ENCODE measurements around the gene STARD10.

Gene STARD10

GRCh38 chr11:72789493-72790131 lies 4.2 kb downstream of the STARD10 start:
- Histone ChIP-seq H3K9me3 (ENCODE audit: insufficient read depth, low read length) (no peaks in the 10 kb centered on the region), H4K20me1 (ENCODE audit: insufficient read depth, low read length) (no peaks in the 10 kb centered on the region), H3K4me2 (ENCODE audit: low read length) (no peak overlapping the region), H3K4me1 (ENCODE audit: low read length) (peaks cover 28% of the 10 kb centered on the region), H3K4me3 (ENCODE audit: low read length) (no peak overlapping the region), H3K27me3 (ENCODE audit: low read depth, low read length) (no peaks in the 10 kb centered on the region), H3K9ac (ENCODE audit: low read length) (no peak overlapping the region), H3K27ac (ENCODE audit: low read length) (no peak overlapping the region), H2AFZ (ENCODE audit: low read depth, low read length) (no peak overlapping the region), H3K79me2 (ENCODE audit: low read length) (no peaks in the 10 kb centered on the region), H3K36me3 (replicated peaks; ENCODE audit: low read depth, low read length) (no peaks in the 10 kb centered on the region)
- no peak for TF ChIP-seq EZH2phosphoT487 (IDR thresholded peaks at IDR 0.05; ENCODE audit: low read depth)
- TF ChIP-seq CTCF (IDR thresholded peaks at IDR 0.05; ENCODE audit: low read depth, low read length), result no peak

GRCh38 chr11:72788241-72788640 lies 5.6 kb downstream of the STARD10 start:
- H2AFZ ChIP-seq (ENCODE audit: low read depth, low read length), result no peak overlapping the region
- no peaks in the 10 kb centered on the region for H3K79me2 ChIP-seq (ENCODE audit: low read length)
- no peaks in the 10 kb centered on the region for H3K36me3 ChIP-seq (replicated peaks; ENCODE audit: low read depth, low read length)
- no peaks in the 10 kb centered on the region for H3K27me3 ChIP-seq (ENCODE audit: low read depth, low read length)
- H3K9me3 ChIP-seq (ENCODE audit: insufficient read depth, low read length), result no peaks in the 10 kb centered on the region
- TF ChIP-seq CTCF (IDR thresholded peaks at IDR 0.05; ENCODE audit: low read depth, low read length) (no peak), EZH2phosphoT487 (IDR thresholded peaks at IDR 0.05; ENCODE audit: low read depth) (no peak)
- H4K20me1 ChIP-seq (ENCODE audit: insufficient read depth, low read length), result no peaks in the 10 kb centered on the region
- H3K4me2 ChIP-seq (ENCODE audit: low read length), result no peak overlapping the region; the same call in 1 of the 2 replicates
- no peak overlapping the region for H3K4me3 ChIP-seq (ENCODE audit: low read length)
- no peak overlapping the region for H3K9ac ChIP-seq (ENCODE audit: low read length)
- H3K4me1 ChIP-seq (ENCODE audit: low read length), result peaks cover 22% of the 10 kb centered on the region
- no peak overlapping the region for H3K27ac ChIP-seq (ENCODE audit: low read length)

- Histone ChIP-seq H2AFZ (ENCODE audit: low read depth, low read length) (no peak overlapping the region), H4K20me1 (ENCODE audit: insufficient read depth, low read length) (no peaks in the 10 kb centered on the region), H3K27me3 (ENCODE audit: low read depth, low read length) (no peaks in the 10 kb centered on the region), H3K9me3 (ENCODE audit: insufficient read depth, low read length) (no peaks in the 10 kb centered on the region), H3K4me3 (ENCODE audit: low read length) (no peak overlapping the region), H3K9ac (ENCODE audit: low read length) (no peak overlapping the region; the same call in 1 of the 2 replicates), H3K36me3 (replicated peaks; ENCODE audit: low read depth, low read length) (no peaks in the 10 kb centered on the region), H3K27ac (ENCODE audit: low read length) (no peak overlapping the region), H3K4me1 (ENCODE audit: low read length) (peaks cover 15% of the 10 kb centered on the region), H3K79me2 (ENCODE audit: low read length) (no peaks in the 10 kb centered on the region), H3K4me2 (ENCODE audit: low read length) (peak overlapping the region; percentile 6; the same call in 1 of the 2 replicates)
- no peak for TF ChIP-seq CTCF (IDR thresholded peaks at IDR 0.05; ENCODE audit: low read depth, low read length)
Observed at GRCh38 chr11:72787216-72788104, 6.4 kb downstream of the STARD10 start.
